Vagina (tissue), 2 donors: ENCODE data around the gene PIP4K2A. TPM values are rescaled to one million over a fixed set of nuclear protein-coding genes. Genes with fewer than 3 reads are reported as not detected.

Experiments
- DNase-seq, 2 donors: peaks; one replicate each; pipeline ENCODE4 v3.0.0-alpha.2; 2017; ENCODE audit errors: extremely low spot score in 2 of 2
- H3K27ac ChIP-seq: fragments of 200-600 bp; sonication (generic); one replicate; pipeline ENCODE4 v1.5.1; 2019
- H3K27me3 ChIP-seq: fragments of 200-600 bp; sonication (generic); one replicate; pipeline ENCODE4 v1.5.1; 2019
- H3K36me3 ChIP-seq, 2 donors: fragments of 200-600 bp; sonication (generic); one replicate each; pipeline ENCODE4 v1.5.1; 2017 to 2019
- H3K4me1 ChIP-seq: fragments of 200-600 bp; sonication (generic); one replicate; pipeline ENCODE4 v1.5.1; 2019
- H3K4me3 ChIP-seq, 2 donors: fragments of 200-600 bp; sonication (generic); 1 replicate in 1 of 2; 2 replicates in 1 of 2; pipeline ENCODE4 v1.5.1; 2016 to 2019
- H3K9me3 ChIP-seq: fragments of 200-600 bp; sonication (generic); one replicate; pipeline ENCODE4 v1.5.1; 2019
- CTCF ChIP-seq, 3 experiments: fragments of 450-650 bp in 2 of 3; fragments of 200-600 bp in 1 of 3; sonication (generic) in 1 of 3; IDR thresholded peaks; one replicate each; pipeline ENCODE4 v1.5.1; 2017 to 2019; ENCODE audit warnings: antibody characterized with exemption in 3 of 3, mild to moderate bottlenecking in 2 of 3, moderate library complexity in 2 of 3
- POLR2A ChIP-seq, 2 donors: fragments of 450-650 bp; IDR thresholded peaks; one replicate each; pipeline ENCODE4 v1.6.1; 2017; ENCODE audit warnings: antibody characterized with exemption in 2 of 2, mild to moderate bottlenecking in 2 of 2, moderate library complexity in 2 of 2
- POLR2AphosphoS5 ChIP-seq, 2 donors: sonication (generic); formaldehyde crosslinking; IDR thresholded peaks; one replicate each; pipeline ENCODE4 v1.9.0; 2017; ENCODE audit warnings: antibody characterized with exemption in 2 of 2, mild to moderate bottlenecking in 2 of 2, low read depth in 1 of 2; ENCODE audit not compliant: insufficient read depth in 1 of 2
- intact Hi-C: fragments of 100-400 bp; cut with DNase I; formaldehyde crosslinking; loops from one replicate; pipeline ENCODE4 v1.15.1; 2023
- total RNA-seq: library from RNA; depleted of rRNA; stranded (reverse); fragments of >200 nt; gene quantifications from one replicate; pipeline ENCODE4 v1.2.3, GENCODE V29; 2016

PIP4K2A gene
- total RNA-seq = 20.6 TPM

DNA sequence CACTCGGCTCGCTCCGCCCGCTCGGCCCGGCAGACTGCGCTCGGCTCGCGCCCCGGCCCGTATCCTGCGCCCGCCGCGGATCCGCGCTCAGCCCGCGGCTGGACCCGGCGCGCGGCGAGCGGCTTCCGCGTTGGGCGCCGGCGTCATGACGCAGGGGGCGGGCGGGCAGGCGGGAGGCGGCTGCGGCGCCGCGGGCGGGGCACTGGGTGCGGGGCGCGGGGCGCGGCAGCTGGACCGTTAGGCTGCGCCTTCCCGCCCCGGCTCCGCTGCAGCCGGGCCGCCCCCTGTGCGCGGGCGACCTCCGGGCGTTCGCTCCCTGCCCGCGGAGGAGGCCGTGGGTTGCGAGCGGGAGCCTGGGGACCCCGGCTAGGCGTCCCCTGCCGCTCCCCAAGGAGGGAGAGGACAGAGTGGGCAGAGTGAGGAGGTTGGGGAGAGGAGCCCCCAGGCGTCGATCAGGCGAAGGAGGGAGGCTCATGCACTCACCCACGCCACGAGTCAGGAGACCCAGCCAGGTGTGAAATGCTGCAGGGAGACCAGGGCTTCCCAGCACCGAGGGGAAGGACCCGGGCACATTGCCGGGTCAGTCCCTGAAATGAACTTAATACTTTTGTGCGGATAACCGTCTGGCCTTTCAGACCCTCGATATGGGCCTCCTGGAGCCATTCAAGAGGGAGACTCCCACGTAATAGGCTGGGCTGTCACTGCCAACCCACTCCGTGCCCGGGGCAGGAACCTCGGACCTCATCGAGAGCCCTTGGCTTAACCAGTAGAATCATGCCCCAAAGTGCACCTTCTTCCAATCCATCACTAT is at the start of gene PIP4K2A:
PIP4K2A (minus strand) TSS at position 100 of the 811 bp plus-strand sequence. CDS start 252 bp downstream, outside the sequence.
- H3K27me3 ChIP-seq = no peaks in the 10 kb centered on the region
- H3K27ac ChIP-seq = peak within 1 kb of the TSS; percentile 85
- peak within 1 kb of the TSS; percentile 96 to 98 for H3K4me3 ChIP-seq
- no peaks in the 10 kb centered on the region for H3K36me3 ChIP-seq
- no peaks in the 10 kb centered on the region for H3K9me3 ChIP-seq
- no peak for DNase-seq
- TF ChIP-seq POLR2AphosphoS5 (IDR thresholded peaks at IDR 0.05; ENCODE audit: insufficient read depth in 1 of 2, low read depth in 1 of 2) (peak in 1 of 2 donors; percentile 7), POLR2A (IDR thresholded peaks at IDR 0.05) (peak in 1 of 2 donors; percentile 34), CTCF (IDR thresholded peaks at IDR 0.05) (no peak)
- intact Hi-C loops = loop anchor here (2.0 kb wide), 1 partner anchor 94 kb away; no protein-coding TSS in a partner anchor
- H3K4me1 ChIP-seq = peaks cover 24% of the 10 kb centered on the region

DNA sequence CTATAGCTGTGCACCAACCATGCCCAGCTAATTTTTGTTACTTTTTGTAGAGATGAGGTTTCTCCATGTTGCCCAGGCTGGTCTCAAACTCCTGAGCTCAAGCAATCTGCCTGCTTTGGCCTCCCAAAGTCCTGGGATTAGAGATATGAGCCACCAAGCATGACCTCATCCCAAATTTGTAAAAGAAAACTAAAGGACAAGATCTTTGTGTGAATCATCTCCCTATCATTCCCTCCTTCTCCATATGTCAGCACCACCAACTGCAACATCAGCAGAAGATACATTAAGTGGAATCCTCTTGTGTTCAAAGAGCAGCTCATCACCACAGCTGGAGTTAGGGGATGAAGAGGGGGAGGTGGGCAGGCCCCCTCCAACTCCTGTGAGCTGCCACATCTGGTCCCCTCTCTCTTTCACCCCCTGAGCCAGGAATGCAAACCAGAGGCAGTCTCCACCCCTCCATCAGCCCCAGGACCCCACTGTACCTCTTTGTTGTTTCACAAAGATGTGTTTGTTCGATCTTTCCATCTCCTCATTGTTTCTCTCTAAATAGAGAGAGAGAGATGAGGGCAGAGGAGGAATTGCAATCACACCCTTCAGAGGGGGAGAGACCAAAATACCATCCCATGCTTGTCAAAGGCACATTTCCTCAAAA is 47.3 kb upstream of the PIP4K2A start:
- Histone ChIP-seq H3K4me3 (no peak overlapping the region), H3K27ac (no peak overlapping the region), H3K27me3 (no peaks in the 10 kb centered on the region), H3K36me3 (no peaks in the 10 kb centered on the region), H3K9me3 (no peaks in the 10 kb centered on the region), H3K4me1 (peaks cover 1% of the 10 kb centered on the region)
- intact Hi-C loops = no loop called here
- no peak for TF ChIP-seq POLR2AphosphoS5 (IDR thresholded peaks at IDR 0.05; ENCODE audit: insufficient read depth in 1 of 2, low read depth in 1 of 2)
- TF ChIP-seq POLR2A (IDR thresholded peaks at IDR 0.05) = no peak
- no peak for TF ChIP-seq CTCF (IDR thresholded peaks at IDR 0.05)
- no peak for DNase-seq

GRCh38 chr10:22760025-22760424 is 45.6 kb upstream of the PIP4K2A start:
- DNase-seq = no peak
- no peaks in the 10 kb centered on the region for H3K36me3 ChIP-seq
- H3K27me3 ChIP-seq = no peaks in the 10 kb centered on the region
- H3K9me3 ChIP-seq = no peaks in the 10 kb centered on the region
- no peak overlapping the region for H3K27ac ChIP-seq
- TF ChIP-seq POLR2A (IDR thresholded peaks at IDR 0.05) (no peak), CTCF (IDR thresholded peaks at IDR 0.05) (no peak), POLR2AphosphoS5 (IDR thresholded peaks at IDR 0.05; ENCODE audit: insufficient read depth in 1 of 2, low read depth in 1 of 2) (no peak)
- H3K4me3 ChIP-seq = no peak overlapping the region
- H3K4me1 ChIP-seq = no peaks in the 10 kb centered on the region
- intact Hi-C loops = no loop called here

DNA sequence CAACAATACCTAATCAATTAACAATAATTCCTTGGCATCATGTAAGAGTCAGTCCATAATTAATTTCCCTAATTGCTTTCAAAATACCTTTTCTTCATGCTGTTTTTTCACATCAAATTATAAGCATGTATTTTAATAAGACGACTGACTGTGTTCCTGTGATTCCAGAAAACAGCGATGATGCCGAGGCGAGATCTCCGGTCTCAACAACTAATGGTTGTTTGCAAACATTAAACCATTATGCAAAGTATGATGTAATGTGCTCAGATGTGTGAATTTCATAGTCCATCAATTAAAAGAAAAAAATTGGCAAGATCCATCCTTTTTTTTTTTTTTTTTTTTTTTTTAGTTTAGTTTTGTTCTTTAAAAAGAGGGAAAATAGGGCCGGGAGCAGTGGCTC is 44.5 kb upstream of the PIP4K2A start:
- no peak overlapping the region for H3K27ac ChIP-seq
- intact Hi-C loops = no loop called here
- TF ChIP-seq POLR2AphosphoS5 (IDR thresholded peaks at IDR 0.05; ENCODE audit: insufficient read depth in 1 of 2, low read depth in 1 of 2) (no peak), POLR2A (IDR thresholded peaks at IDR 0.05) (no peak), CTCF (IDR thresholded peaks at IDR 0.05) (no peak)
- no peaks in the 10 kb centered on the region for H3K27me3 ChIP-seq
- no peaks in the 10 kb centered on the region for H3K4me1 ChIP-seq
- H3K36me3 ChIP-seq = no peaks in the 10 kb centered on the region
- no peak overlapping the region for H3K4me3 ChIP-seq
- DNase-seq = no peak
- no peaks in the 10 kb centered on the region for H3K9me3 ChIP-seq

DNA sequence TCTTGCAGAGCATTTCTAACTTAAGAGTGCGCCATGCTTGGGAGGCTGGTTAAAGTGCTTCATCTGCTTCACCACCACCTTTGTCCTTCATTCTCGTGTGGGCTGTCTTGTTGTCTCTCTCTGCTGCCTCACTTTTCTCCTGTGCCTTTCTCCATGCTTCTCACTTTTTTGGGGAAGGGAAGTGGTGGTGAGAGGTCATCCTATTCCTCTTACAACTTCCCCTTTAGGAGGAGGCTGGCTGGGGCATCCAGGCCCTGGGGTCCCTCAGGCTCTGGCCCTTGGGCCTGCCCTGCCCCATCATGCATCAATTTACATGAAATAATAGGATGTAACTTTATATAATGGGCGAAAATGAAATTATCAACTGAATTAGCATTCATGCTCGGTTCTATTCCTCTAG is 39.9 kb upstream of the PIP4K2A start:
- intact Hi-C loops = no loop called here
- Histone ChIP-seq H3K36me3 (no peaks in the 10 kb centered on the region), H3K27me3 (no peaks in the 10 kb centered on the region), H3K4me1 (no peaks in the 10 kb centered on the region), H3K9me3 (no peaks in the 10 kb centered on the region), H3K27ac (no peak overlapping the region), H3K4me3 (no peak overlapping the region)
- TF ChIP-seq POLR2AphosphoS5 (IDR thresholded peaks at IDR 0.05; ENCODE audit: insufficient read depth in 1 of 2, low read depth in 1 of 2) (no peak), CTCF (IDR thresholded peaks at IDR 0.05) (no peak), POLR2A (IDR thresholded peaks at IDR 0.05) (no peak)
- no peak for DNase-seq
